Kidney epithelial cell (primary cell): ENCODE results near the gene TTLL6. TPM values are rescaled to one million over a fixed set of nuclear protein-coding genes. Genes with fewer than 3 reads are reported as not detected.
"Not testable (repeated sequence)": the region's sequence is repeated elsewhere in the genome, so short reads cannot be mapped to it uniquely, and the experiment has no call there.

ENCODE experiments used
- DNase-seq: peaks from one replicate; pipeline ENCODE4 v3.0.0-alpha.2; 2010; ENCODE audit warnings: low read depth
- H3K27me3 ChIP-seq: 2 replicates; pipeline ENCODE4 v1.6.0; 2011; ENCODE audit warnings: low read length; ENCODE audit not compliant: control insufficient read depth, insufficient read depth
- H3K36me3 ChIP-seq: 2 replicates; pipeline ENCODE4 v1.5.1; 2011; ENCODE audit warnings: low read length; ENCODE audit not compliant: control insufficient read depth, insufficient read depth
- H3K4me3 ChIP-seq: 2 replicates; pipeline ENCODE4 v1.5.1; 2011; ENCODE audit warnings: low read depth, mild to moderate bottlenecking, control low read depth, low read length
- total RNA-seq: library from RNA; depleted of rRNA; stranded (reverse); fragments of >200 nt; gene quantifications from 2 replicates; pipeline ENCODE4 v1.2.3, GENCODE V29; 2015
- TF ChIP-seq, protein P1 (sequence below): IDR thresholded peaks from 2 replicates; pipeline ENCODE4 v1.5.1; 2011; ENCODE audit warnings: mild to moderate bottlenecking, moderate library complexity, low read length, control low read depth, inconsistent platforms; ENCODE audit not compliant: insufficient read depth, poor library complexity, severe bottlenecking

TTLL6 gene
- total RNA-seq, 1 donor from 2014 or later: not detected

DNA sequence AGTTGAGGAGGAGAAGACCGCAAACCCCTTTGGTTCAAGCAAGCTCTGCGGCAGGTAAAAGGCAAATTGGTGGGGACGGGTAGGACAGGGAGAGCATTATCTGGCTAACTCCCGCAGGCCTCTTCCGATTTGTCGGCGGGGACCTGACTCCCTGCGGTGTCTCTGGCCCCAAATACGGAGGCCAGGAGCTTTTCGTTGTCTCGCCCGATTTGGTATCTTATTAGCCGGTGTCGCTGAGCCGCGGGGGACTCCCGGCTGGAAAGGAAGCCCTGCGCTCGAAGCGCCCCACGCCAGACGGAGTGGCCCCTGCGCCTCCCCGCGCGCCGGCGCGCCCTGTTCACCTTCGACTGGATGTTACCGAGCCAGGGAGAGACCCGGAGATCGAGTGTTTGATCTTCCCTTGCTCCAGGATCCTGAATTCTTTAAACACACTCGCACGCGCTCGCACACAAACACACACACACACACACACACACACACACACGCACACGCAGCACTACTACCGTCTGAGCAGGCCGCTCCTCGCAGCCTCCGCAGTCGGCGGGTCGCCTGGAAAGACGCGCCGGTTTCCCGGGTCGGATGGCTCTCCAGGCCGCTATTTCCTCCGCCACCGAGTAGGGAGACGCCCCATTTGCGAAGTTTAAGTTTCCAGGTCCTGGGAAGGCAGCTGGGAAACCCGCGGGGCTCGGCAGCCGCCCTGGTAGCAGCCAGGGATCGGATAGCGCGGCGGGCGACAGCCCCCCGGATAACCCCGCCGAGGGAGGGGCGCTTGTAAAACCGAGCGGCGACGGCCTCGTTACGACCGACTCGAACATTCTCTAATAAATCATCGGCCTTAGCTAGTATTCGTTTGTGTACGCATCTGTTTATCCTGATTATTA, 98.0 kb downstream of the TTLL6 start:
- no peak for DNase-seq
- peaks cover 70% of the 10 kb centered on the region for H3K27me3 ChIP-seq
- TF ChIP-seq, protein P1, sequence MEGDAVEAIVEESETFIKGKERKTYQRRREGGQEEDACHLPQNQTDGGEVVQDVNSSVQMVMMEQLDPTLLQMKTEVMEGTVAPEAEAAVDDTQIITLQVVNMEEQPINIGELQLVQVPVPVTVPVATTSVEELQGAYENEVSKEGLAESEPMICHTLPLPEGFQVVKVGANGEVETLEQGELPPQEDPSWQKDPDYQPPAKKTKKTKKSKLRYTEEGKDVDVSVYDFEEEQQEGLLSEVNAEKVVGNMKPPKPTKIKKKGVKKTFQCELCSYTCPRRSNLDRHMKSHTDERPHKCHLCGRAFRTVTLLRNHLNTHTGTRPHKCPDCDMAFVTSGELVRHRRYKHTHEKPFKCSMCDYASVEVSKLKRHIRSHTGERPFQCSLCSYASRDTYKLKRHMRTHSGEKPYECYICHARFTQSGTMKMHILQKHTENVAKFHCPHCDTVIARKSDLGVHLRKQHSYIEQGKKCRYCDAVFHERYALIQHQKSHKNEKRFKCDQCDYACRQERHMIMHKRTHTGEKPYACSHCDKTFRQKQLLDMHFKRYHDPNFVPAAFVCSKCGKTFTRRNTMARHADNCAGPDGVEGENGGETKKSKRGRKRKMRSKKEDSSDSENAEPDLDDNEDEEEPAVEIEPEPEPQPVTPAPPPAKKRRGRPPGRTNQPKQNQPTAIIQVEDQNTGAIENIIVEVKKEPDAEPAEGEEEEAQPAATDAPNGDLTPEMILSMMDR: no peak
- no peak overlapping the region for H3K4me3 ChIP-seq
- H3K36me3 ChIP-seq: no peaks in the 10 kb centered on the region

DNA sequence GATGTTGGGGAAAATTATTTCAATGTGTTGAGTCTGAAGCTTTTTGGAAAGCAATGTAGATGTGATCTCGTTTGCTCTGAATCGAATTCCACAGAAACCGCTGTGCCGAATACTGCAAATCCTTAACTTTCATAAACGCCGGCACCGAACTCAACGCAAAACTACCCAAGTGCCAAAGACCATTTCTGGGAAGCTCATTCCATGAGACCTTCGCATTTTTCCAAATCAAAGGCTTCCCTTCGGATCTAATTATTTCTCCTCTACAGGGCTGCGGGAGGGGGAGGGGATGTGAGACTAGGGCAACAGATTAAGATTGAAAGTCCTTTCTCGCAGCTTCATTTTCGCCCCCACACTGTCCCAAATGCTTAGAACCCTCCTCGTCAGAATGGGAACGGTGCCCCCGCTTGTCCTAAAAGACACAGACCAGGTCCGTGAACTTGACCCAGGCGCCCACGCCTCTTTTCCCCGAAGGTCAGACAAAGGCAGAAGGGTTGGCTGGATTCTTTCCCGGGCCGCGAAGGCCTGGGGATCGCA, 98.7 kb downstream of the TTLL6 start:
- H3K27me3 ChIP-seq: peaks cover 66% of the 10 kb centered on the region
- TF ChIP-seq, protein P1: no peak
- no peak overlapping the region for H3K4me3 ChIP-seq
- DNase-seq: no peak
- no peaks in the 10 kb centered on the region for H3K36me3 ChIP-seq

- DNase-seq: no peak
- Histone ChIP-seq H3K4me3 (no peak overlapping the region), H3K27me3 (peaks cover 62% of the 10 kb centered on the region), H3K36me3 (no peaks in the 10 kb centered on the region)
- TF ChIP-seq, protein P1: no peak
Observed at GRCh38 chr17:48717367-48718226, 99.4 kb downstream of the TTLL6 start.

- peaks cover 58% of the 10 kb centered on the region for H3K27me3 ChIP-seq
- H3K4me3 ChIP-seq, DNase-seq: not testable (repeated sequence)
Observed at GRCh38 chr17:48716549-48716948, 100.5 kb downstream of the TTLL6 start.

GRCh38 chr17:48715496-48716399, 101.3 kb downstream of the TTLL6 start:
- DNase-seq: no peak
- TF ChIP-seq, protein P1: no peak
- Histone ChIP-seq H3K27me3 (peaks cover 50% of the 10 kb centered on the region), H3K4me3 (no peak overlapping the region), H3K36me3 (no peaks in the 10 kb centered on the region)

More at GRCh38 chr17:48716549-48716948, 100.5 kb downstream of the TTLL6 start:
- H3K36me3 ChIP-seq: not testable (repeated sequence)

Other genes starting within 250 kb of the TTLL6 start
- 3.6 and 4.4 TPM in 2 replicates for gene HOXB4, start 238.9 kb downstream of the TTLL6 start, total RNA-seq
- gene HOXB3, start 227.0 kb downstream of the TTLL6 start, total RNA-seq: 24.0 and 31.1 TPM in 2 replicates
- gene HOXB5, start 223.4 kb downstream of the TTLL6 start, total RNA-seq: 3.6 and 3.8 TPM in 2 replicates
- 29.8 and 30.7 TPM in 2 replicates for gene HOXB6, start 212.2 kb downstream of the TTLL6 start, total RNA-seq
- gene HOXB7, start 206.2 kb downstream of the TTLL6 start, total RNA-seq: 26.3 and 27.2 TPM in 2 replicates
- gene HOXB8, start 201.9 kb downstream of the TTLL6 start, total RNA-seq: 7.2 and 7.5 TPM in 2 replicates
- gene HOXB9, start 190.9 kb downstream of the TTLL6 start, total RNA-seq: 70.1 and 77.0 TPM in 2 replicates
- not detected in 2 replicates for gene PRAC1, start 94.7 kb downstream of the TTLL6 start, total RNA-seq
- not detected in 2 replicates for gene PRAC2, start 94.0 kb downstream of the TTLL6 start, total RNA-seq
- not detected in 2 replicates for gene HOXB13, start 88.5 kb downstream of the TTLL6 start, total RNA-seq
- gene CALCOCO2, start 13.8 kb upstream of the TTLL6 start, total RNA-seq: 33.3 and 45.1 TPM in 2 replicates
- gene ATP5MC1, start 75.6 kb upstream of the TTLL6 start, total RNA-seq: 45.9 and 71.1 TPM in 2 replicates
- 118 and 119 TPM in 2 replicates for gene UBE2Z, start 91.2 kb upstream of the TTLL6 start, total RNA-seq
- 114 and 142 TPM in 2 replicates for gene SNF8, start 127.6 kb upstream of the TTLL6 start, total RNA-seq
- gene GIP, start 151.4 kb upstream of the TTLL6 start, total RNA-seq: not detected in 2 replicates
- gene IGF2BP1, start 180.2 kb upstream of the TTLL6 start, total RNA-seq: 10.2 and 10.4 TPM in 2 replicates